Activated CD8-positive, alpha-beta memory T cell treated with anti-CD3 and anti-CD28 coated beads, Interleukin-2, amount 50 U/mL, for 24 hours (primary cell): Measurements from ENCODE around the gene ZNRF3.
"Not testable (repeated sequence)": the region's sequence is repeated elsewhere in the genome, so short reads cannot be mapped to it uniquely, and the experiment has no call there.

Source experiments
- DNase-seq: peaks from one replicate; pipeline ENCODE4 v3.0.0-alpha.2; 2020; ENCODE audit errors: extremely low read depth

Gene ZNRF3

GRCh38 chr22:28931844-28932567 lies 48.6 kb downstream of the ZNRF3 start:
- no peak for DNase-seq

GRCh38 chr22:28933321-28933720 lies 49.9 kb downstream of the ZNRF3 start:
- DNase-seq: no peak

GRCh38 chr22:28934026-28934425 lies 50.7 kb downstream of the ZNRF3 start:
- DNase-seq: no peak

GRCh38 chr22:28935140-28935539 lies 51.8 kb downstream of the ZNRF3 start:
- DNase-seq: no peak

GRCh38 chr22:28935713-28936112 lies 52.3 kb downstream of the ZNRF3 start:
- DNase-seq: no peak

- no peak for DNase-seq
Measured at GRCh38 chr22:28936200-28936599, 52.8 kb downstream of the ZNRF3 start.

- no peak for DNase-seq
Measured at GRCh38 chr22:28937206-28938025, 54.0 kb downstream of the ZNRF3 start.

GRCh38 chr22:28938286-28938833 lies 55.0 kb downstream of the ZNRF3 start:
- no peak for DNase-seq

- DNase-seq: no peak
Measured at GRCh38 chr22:28939394-28939793, 56.0 kb downstream of the ZNRF3 start.

GRCh38 chr22:28939932-28940331 lies 56.6 kb downstream of the ZNRF3 start:
- DNase-seq: no peak

GRCh38 chr22:28940441-28940840 lies 57.1 kb downstream of the ZNRF3 start:
- no peak for DNase-seq

GRCh38 chr22:28942333-28942732 lies 59.0 kb downstream of the ZNRF3 start:
- DNase-seq: no peak

GRCh38 chr22:28942801-28943500 lies 59.6 kb downstream of the ZNRF3 start:
- DNase-seq: no peak

GRCh38 chr22:28943501-28943879 lies 60.1 kb downstream of the ZNRF3 start:
- no peak for DNase-seq

GRCh38 chr22:28947125-28947524 lies 63.8 kb downstream of the ZNRF3 start:
- no peak for DNase-seq

- no peak for DNase-seq
Measured at GRCh38 chr22:28948424-28948823, 65.1 kb downstream of the ZNRF3 start.

GRCh38 chr22:28948860-28949551 lies 65.6 kb downstream of the ZNRF3 start:
- DNase-seq: not testable (repeated sequence)

GRCh38 chr22:28949788-28950187 lies 66.4 kb downstream of the ZNRF3 start:
- DNase-seq: no peak

GRCh38 chr22:28950617-28951411 lies 67.4 kb downstream of the ZNRF3 start:
- no peak for DNase-seq

- DNase-seq: no peak
Measured at GRCh38 chr22:28951530-28951929, 68.2 kb downstream of the ZNRF3 start.

GRCh38 chr22:28951969-28952521 lies 68.7 kb downstream of the ZNRF3 start:
- DNase-seq: no peak
